HEK293T (cell line): ENCODE data around the gene TMX4.

Experiments
- FOXA1 ChIP-seq: fragments of 450-650 bp; IDR thresholded peaks from 2 replicates; pipeline ENCODE4 v1.6.1; 2016; ENCODE audit warnings: mild to moderate bottlenecking
- FOXM1 ChIP-seq: fragments of 450-650 bp; IDR thresholded peaks from 2 replicates; pipeline ENCODE4 v1.6.1; 2017; ENCODE audit warnings: mild to moderate bottlenecking, borderline replicate concordance
- HDGF ChIP-seq: fragments of 450-650 bp; IDR thresholded peaks from 2 replicates; pipeline ENCODE4 v1.6.1; 2017; ENCODE audit warnings: antibody characterized with exemption, borderline replicate concordance
- SUZ12 ChIP-seq: fragments of 450-650 bp; IDR thresholded peaks from 2 replicates; pipeline ENCODE4 v1.6.1; 2016; ENCODE audit warnings: mild to moderate bottlenecking

DNA sequence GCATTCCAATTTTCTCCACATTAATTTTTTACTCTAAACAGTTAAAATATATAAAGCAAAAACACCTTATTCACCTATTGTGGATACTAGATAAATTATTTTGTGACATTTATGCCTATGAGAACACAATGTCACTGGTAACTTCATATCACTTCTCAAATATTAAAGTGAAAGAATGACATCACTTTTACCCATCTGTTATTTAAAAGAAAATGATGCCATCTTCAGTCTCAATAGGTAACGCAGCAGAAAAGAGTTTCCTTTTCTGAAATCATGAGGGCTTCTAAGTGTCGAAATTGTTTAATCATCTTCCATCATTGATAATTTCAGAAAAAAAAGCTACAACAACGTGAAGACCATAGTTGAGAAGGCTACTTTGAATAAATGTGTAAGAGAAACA lies 82.2 kb downstream of the TMX4 start:
- TF ChIP-seq HDGF: no peak
- TF ChIP-seq FOXA1: no peak
- TF ChIP-seq SUZ12: no peak
- TF ChIP-seq FOXM1: no peak
